GM23248 (cell line): ENCODE data around the gene IGSF22. TPM values are rescaled to one million over a fixed set of nuclear protein-coding genes. Genes with fewer than 3 reads are reported as not detected.

Source experiments
- DNase-seq: peaks from one replicate; pipeline ENCODE4 v3.0.0-alpha.2; 2015
- H2AFZ ChIP-seq: fragments of 200-600 bp; sonication (generic); 2 replicates; pipeline ENCODE4 v1.6.1; 2016; ENCODE audit warnings: antibody characterized with exemption
- H3F3A ChIP-seq: fragments of 200-600 bp; sonication (generic); 2 replicates; pipeline ENCODE4 v1.6.1; 2016; ENCODE audit warnings: mild to moderate bottlenecking, antibody characterized with exemption, mixed run types; ENCODE audit not compliant: insufficient read depth
- H3K27ac ChIP-seq: fragments of 200-600 bp; sonication (generic); 2 replicates; pipeline ENCODE4 v1.5.1; 2016; ENCODE audit warnings: mild to moderate bottlenecking
- H3K27me3 ChIP-seq: fragments of 200-600 bp; sonication (generic); replicated peaks from 2 replicates; pipeline ENCODE4 v1.6.1; 2016; ENCODE audit warnings: mild to moderate bottlenecking; ENCODE audit not compliant: insufficient read depth
- H3K36me3 ChIP-seq: fragments of 200-600 bp; sonication (generic); 2 replicates; pipeline ENCODE4 v1.6.1; 2016; ENCODE audit warnings: low read depth, mild to moderate bottlenecking
- H3K4me1 ChIP-seq: fragments of 200-600 bp; sonication (generic); 2 replicates; pipeline ENCODE4 v1.6.1; 2016; ENCODE audit warnings: mild to moderate bottlenecking; ENCODE audit not compliant: insufficient read depth
- H3K4me2 ChIP-seq: fragments of 200-600 bp; sonication (generic); one replicate; pipeline ENCODE4 v1.6.1; 2016; ENCODE audit warnings: mild to moderate bottlenecking; ENCODE audit not compliant: unreplicated experiment
- H3K4me3 ChIP-seq: fragments of 200-600 bp; sonication (generic); 2 replicates; pipeline ENCODE4 v1.5.1; 2016; ENCODE audit warnings: mild to moderate bottlenecking
- H3K79me2 ChIP-seq: fragments of 200-600 bp; sonication (generic); 2 replicates; pipeline ENCODE4 v1.6.1; 2016; ENCODE audit warnings: mild to moderate bottlenecking; ENCODE audit not compliant: insufficient read depth
- H3K9ac ChIP-seq: fragments of 200-600 bp; sonication (generic); 2 replicates; pipeline ENCODE4 v1.6.1; 2016; ENCODE audit warnings: mild to moderate bottlenecking
- H3K9me2 ChIP-seq: fragments of 200-600 bp; sonication (generic); 2 replicates; pipeline ENCODE4 v1.6.1; 2016; ENCODE audit warnings: mixed run types, mild to moderate bottlenecking, moderate library complexity; ENCODE audit not compliant: insufficient read depth
- H3K9me3 ChIP-seq: fragments of 200-600 bp; sonication (generic); one replicate; pipeline ENCODE4 v1.6.1; 2017; ENCODE audit warnings: low read depth
- H4K20me1 ChIP-seq: fragments of 200-600 bp; sonication (generic); 2 replicates; pipeline ENCODE4 v1.6.0; 2016; ENCODE audit not compliant: insufficient read depth
- EZH2 ChIP-seq: fragments of 200-600 bp; sonication (generic); IDR thresholded peaks from 2 replicates; pipeline ENCODE4 v1.6.1; 2018; ENCODE audit warnings: antibody characterized with exemption, mild to moderate bottlenecking; ENCODE audit not compliant: insufficient read depth, poor library complexity, severe bottlenecking
- EZH2phosphoT487 ChIP-seq: fragments of 200-600 bp; sonication (generic); IDR thresholded peaks from 2 replicates; pipeline ENCODE4 v1.6.1; 2018; ENCODE audit warnings: antibody characterized with exemption, moderate library complexity, mild to moderate bottlenecking, low read depth; ENCODE audit not compliant: insufficient read depth
- WGBS, 2 experiments: methylation state at CpG; one replicate each; pipeline ENCODE4 v1.1.6; 2015 to 2017; ENCODE audit warnings: low lambda C conversion rate in 2 of 2, low coverage in 1 of 2; ENCODE audit errors: missing lambda C conversion rate in 2 of 2; 5-methylcytosine and 5-hydroxymethylcytosine counted together
- in situ Hi-C: fragments of 300-500 bp; cut with MboI; formaldehyde crosslinking; loops from 2 replicates; pipeline ENCODE4 v1.15.0; 2020
- polyA plus RNA-seq: library from polyadenylated mRNA; unstranded; fragments of >200 nt; fragmentation: Nextera tagmentation; extraction: Ambion mirVana; gene quantifications from 2 replicates; pipeline ENCODE4 v1.2.1, GENCODE V29; 2016
- total RNA-seq: library from RNA; depleted of rRNA; stranded (reverse); fragments of >200 nt; shearing (Covaris generic); gene quantifications from 2 replicates; pipeline ENCODE4 v1.2.3, GENCODE V29; 2014

IGSF22 gene
- total and polyA plus RNA-seq, 2 experiments from 2014 or later, result not detected

- Histone ChIP-seq H3K9me2 (no peaks in the 10 kb centered on the region), H2AFZ (no peak overlapping the region), H3K27me3 (no peaks in the 10 kb centered on the region), H3K27ac (no peak overlapping the region), H3K4me3 (no peak overlapping the region), H3F3A (no peaks in the 10 kb centered on the region), H3K4me1 (no peaks in the 10 kb centered on the region), H3K4me2 (no peak overlapping the region), H3K9me3 (no peaks in the 10 kb centered on the region), H3K79me2 (no peaks in the 10 kb centered on the region), H4K20me1 (no peaks in the 10 kb centered on the region), H3K9ac (no peak overlapping the region), H3K36me3 (no peaks in the 10 kb centered on the region)
- in situ Hi-C loops, result no loop called here
- no peak for DNase-seq
- WGBS, 2 experiments, result 76 to 77% methylated on average over 10 of the region's 10 CpGs
- no peak for TF ChIP-seq EZH2
- no peak for TF ChIP-seq EZH2phosphoT487
These were observed 17.4 kb upstream of the IGSF22 start for GRCh38 chr11:18743365-18743764.

- Histone ChIP-seq H3K9me3 (no peaks in the 10 kb centered on the region), H3K79me2 (no peaks in the 10 kb centered on the region), H3K4me3 (no peak overlapping the region), H3K27ac (no peak overlapping the region), H3K9ac (no peak overlapping the region), H3K4me1 (no peaks in the 10 kb centered on the region), H3K4me2 (no peak overlapping the region), H3K36me3 (no peaks in the 10 kb centered on the region), H3K27me3 (no peaks in the 10 kb centered on the region), H2AFZ (no peak overlapping the region), H4K20me1 (no peaks in the 10 kb centered on the region), H3F3A (no peaks in the 10 kb centered on the region), H3K9me2 (no peaks in the 10 kb centered on the region)
- TF ChIP-seq EZH2phosphoT487 (no peak), EZH2 (no peak)
- no peak for DNase-seq
- whole genome bisulfite sequencing, 2 experiments, result 69 to 75% methylated on average over 3 of the region's 3 CpGs
- in situ Hi-C loops, result no loop called here
These were observed 15.8 kb upstream of the IGSF22 start for GRCh38 chr11:18741783-18742182.

GRCh38 chr11:18739685-18740084 is 13.7 kb upstream of the IGSF22 start:
- TF ChIP-seq EZH2 (no peak), EZH2phosphoT487 (no peak)
- no peaks in the 10 kb centered on the region for H3K27me3 ChIP-seq
- DNase-seq, result no peak
- no peaks in the 10 kb centered on the region for H3K9me3 ChIP-seq
- H3K27ac ChIP-seq, result no peak overlapping the region
- no peaks in the 10 kb centered on the region for H3K9me2 ChIP-seq
- in situ Hi-C loops, result no loop called here
- 40 to 41% methylated on average over 4 of the region's 4 CpGs for WGBS, 2 experiments
- no peak overlapping the region for H3K4me2 ChIP-seq
- H3F3A ChIP-seq, result no peaks in the 10 kb centered on the region
- H3K4me1 ChIP-seq, result no peaks in the 10 kb centered on the region
- H3K9ac ChIP-seq, result no peak overlapping the region
- H3K4me3 ChIP-seq, result no peak overlapping the region
- H2AFZ ChIP-seq, result no peak overlapping the region
- H3K79me2 ChIP-seq, result no peaks in the 10 kb centered on the region
- H3K36me3 ChIP-seq, result no peaks in the 10 kb centered on the region
- no peaks in the 10 kb centered on the region for H4K20me1 ChIP-seq

GRCh38 chr11:18737642-18738041 is 11.7 kb upstream of the IGSF22 start:
- 87 to 89% methylated on average over 8 of the region's 8 CpGs for WGBS, 2 experiments
- H3K27ac ChIP-seq, result no peak overlapping the region
- no peaks in the 10 kb centered on the region for H4K20me1 ChIP-seq
- TF ChIP-seq EZH2 (no peak), EZH2phosphoT487 (no peak)
- H3K9me3 ChIP-seq, result no peaks in the 10 kb centered on the region
- no peaks in the 10 kb centered on the region for H3K27me3 ChIP-seq
- in situ Hi-C loops, result no loop called here
- no peaks in the 10 kb centered on the region for H3K36me3 ChIP-seq
- no peaks in the 10 kb centered on the region for H3F3A ChIP-seq
- no peak for DNase-seq
- no peaks in the 10 kb centered on the region for H3K4me1 ChIP-seq
- no peak overlapping the region for H3K4me2 ChIP-seq
- H2AFZ ChIP-seq, result no peak overlapping the region
- no peaks in the 10 kb centered on the region for H3K79me2 ChIP-seq
- no peak overlapping the region for H3K9ac ChIP-seq
- no peak overlapping the region for H3K4me3 ChIP-seq
- H3K9me2 ChIP-seq, result no peaks in the 10 kb centered on the region

GRCh38 chr11:18736590-18737148 is 10.7 kb upstream of the IGSF22 start:
- Histone ChIP-seq H4K20me1 (no peaks in the 10 kb centered on the region), H3K9ac (no peak overlapping the region), H3K4me2 (no peak overlapping the region), H3K9me2 (no peaks in the 10 kb centered on the region), H3K27ac (no peak overlapping the region), H3K9me3 (no peaks in the 10 kb centered on the region), H3K79me2 (no peaks in the 10 kb centered on the region), H2AFZ (no peak overlapping the region), H3F3A (no peaks in the 10 kb centered on the region), H3K27me3 (no peaks in the 10 kb centered on the region), H3K4me3 (no peak overlapping the region), H3K4me1 (no peaks in the 10 kb centered on the region), H3K36me3 (no peaks in the 10 kb centered on the region)
- WGBS, 2 experiments, result 44 to 50% methylated on average over 10 of the region's 10 CpGs
- no peak for TF ChIP-seq EZH2
- no peak for TF ChIP-seq EZH2phosphoT487
- in situ Hi-C loops, result no loop called here
- DNase-seq, result no peak
